NT2/D1 (cell line): ENCODE data around the gene RASEF.
A peak's percentile ranks its signal among the peaks of the same experiment; 100 is the strongest.

Experiments
- DNase-seq: peaks from one replicate; pipeline ENCODE4 v3.0.0-alpha.2; 2011; ENCODE audit warnings: low read depth, low spot score
- H3K27me3 ChIP-seq: 2 replicates; pipeline ENCODE4 v1.6.0; 2011; ENCODE audit warnings: mild to moderate bottlenecking; ENCODE audit not compliant: insufficient read length, insufficient read depth
- H3K36me3 ChIP-seq: 2 replicates; pipeline ENCODE4 v1.6.1; 2011; ENCODE audit warnings: mild to moderate bottlenecking, low read length, mixed read lengths; ENCODE audit not compliant: insufficient read depth, insufficient read length
- H3K4me1 ChIP-seq: 2 replicates; pipeline ENCODE4 v1.5.1; 2011; ENCODE audit not compliant: insufficient read depth, insufficient read length
- H3K4me3 ChIP-seq: 2 replicates; pipeline ENCODE4 v1.5.1; 2011; ENCODE audit warnings: low read depth; ENCODE audit not compliant: insufficient read length
- H3K9ac ChIP-seq: 2 replicates; pipeline ENCODE4 v1.6.0; 2011; ENCODE audit warnings: low read depth; ENCODE audit not compliant: insufficient read length
- H3K9me3 ChIP-seq: 2 replicates; pipeline ENCODE4 v1.5.1; 2011; ENCODE audit warnings: mild to moderate bottlenecking, low read length; ENCODE audit not compliant: insufficient read depth
- SUZ12 ChIP-seq: IDR thresholded peaks from 2 replicates; pipeline ENCODE4 v1.6.1; 2011; ENCODE audit not compliant: insufficient read length, insufficient read depth; ENCODE audit errors: extremely low read depth
- YY1 ChIP-seq: IDR thresholded peaks from 2 replicates; pipeline ENCODE4 v1.6.1; 2011; ENCODE audit not compliant: insufficient read length, insufficient read depth
- ZNF274 ChIP-seq: IDR thresholded peaks from 2 replicates; pipeline ENCODE4 v1.6.1; 2011; ENCODE audit warnings: mild to moderate bottlenecking, low read depth, low read length

Gene RASEF

GRCh38 chr9:82968816-82969215 lies 94.1 kb downstream of the RASEF start:
- no peak overlapping the region for H3K9ac ChIP-seq
- H3K4me1 ChIP-seq: no peaks in the 10 kb centered on the region
- DNase-seq: no peak
- no peaks in the 10 kb centered on the region for H3K27me3 ChIP-seq
- no peaks in the 10 kb centered on the region for H3K36me3 ChIP-seq
- no peak for TF ChIP-seq SUZ12
- TF ChIP-seq YY1: no peak
- TF ChIP-seq ZNF274: no peak
- H3K9me3 ChIP-seq: no peaks in the 10 kb centered on the region
- H3K4me3 ChIP-seq: no peak overlapping the region

DNA sequence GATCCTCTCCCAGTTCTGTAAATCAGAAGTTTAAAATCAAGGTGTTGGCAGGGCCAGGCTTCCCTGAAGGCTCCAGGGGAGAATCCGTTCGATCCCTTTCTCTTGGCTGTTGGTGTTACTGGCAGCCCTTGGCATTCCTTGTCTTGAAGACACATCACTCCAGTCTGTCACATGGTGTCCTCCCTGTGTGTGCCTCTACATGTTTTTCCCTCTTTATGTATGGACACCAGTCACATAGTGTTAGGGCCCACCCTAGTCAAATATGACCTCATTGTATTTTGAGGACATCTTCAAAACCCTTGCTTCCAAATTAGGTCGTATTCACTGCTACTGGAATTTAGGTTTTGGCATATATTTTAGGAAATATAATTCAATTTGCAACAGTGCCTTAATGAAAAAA lies 94.6 kb downstream of the RASEF start:
- DNase-seq: no peak
- no peaks in the 10 kb centered on the region for H3K9me3 ChIP-seq

GRCh38 chr9:82961504-82962125 lies 101.3 kb downstream of the RASEF start:
- Histone ChIP-seq H3K9me3 (no peaks in the 10 kb centered on the region), H3K27me3 (no peaks in the 10 kb centered on the region), H3K9ac (no peak overlapping the region), H3K4me1 (no peaks in the 10 kb centered on the region), H3K36me3 (no peaks in the 10 kb centered on the region), H3K4me3 (no peak overlapping the region)
- peak; percentile 80 for DNase-seq
- no peak for TF ChIP-seq YY1
- TF ChIP-seq SUZ12: no peak
- no peak for TF ChIP-seq ZNF274

More for the DNA sequence above, 94.6 kb downstream of the RASEF start:
- TF ChIP-seq ZNF274 (no peak), SUZ12 (no peak), YY1 (no peak)
- Histone ChIP-seq H3K4me3 (no peak overlapping the region), H3K4me1 (no peaks in the 10 kb centered on the region), H3K36me3 (no peaks in the 10 kb centered on the region), H3K27me3 (no peaks in the 10 kb centered on the region), H3K9ac (no peak overlapping the region)

- H3K4me3 ChIP-seq: no peak overlapping the region
- H3K9me3 ChIP-seq: no peaks in the 10 kb centered on the region
- no peak for DNase-seq
- H3K27me3 ChIP-seq: no peaks in the 10 kb centered on the region
- H3K4me1 ChIP-seq: no peaks in the 10 kb centered on the region
- no peaks in the 10 kb centered on the region for H3K36me3 ChIP-seq
- TF ChIP-seq YY1: no peak
- TF ChIP-seq ZNF274: no peak
- no peak for TF ChIP-seq SUZ12
- no peak overlapping the region for H3K9ac ChIP-seq
Measured at GRCh38 chr9:82957529-82958379, 105.2 kb downstream of the RASEF start.

- H3K4me1 ChIP-seq: no peaks in the 10 kb centered on the region
- H3K4me3 ChIP-seq: no peak overlapping the region
- H3K9me3 ChIP-seq: no peaks in the 10 kb centered on the region
- no peak overlapping the region for H3K9ac ChIP-seq
- TF ChIP-seq ZNF274: no peak
- no peak for TF ChIP-seq SUZ12
- TF ChIP-seq YY1: no peak
- no peak for DNase-seq
- H3K27me3 ChIP-seq: no peaks in the 10 kb centered on the region
- H3K36me3 ChIP-seq: no peaks in the 10 kb centered on the region
Measured at GRCh38 chr9:82949203-82949602, 113.7 kb downstream of the RASEF start.

GRCh38 chr9:82940376-82940775 lies 122.6 kb downstream of the RASEF start:
- Histone ChIP-seq H3K27me3 (no peaks in the 10 kb centered on the region), H3K4me3 (no peak overlapping the region), H3K9ac (no peak overlapping the region), H3K4me1 (no peaks in the 10 kb centered on the region), H3K36me3 (no peaks in the 10 kb centered on the region), H3K9me3 (no peaks in the 10 kb centered on the region)
- DNase-seq: no peak
- TF ChIP-seq YY1 (no peak), ZNF274 (no peak), SUZ12 (no peak)

DNA sequence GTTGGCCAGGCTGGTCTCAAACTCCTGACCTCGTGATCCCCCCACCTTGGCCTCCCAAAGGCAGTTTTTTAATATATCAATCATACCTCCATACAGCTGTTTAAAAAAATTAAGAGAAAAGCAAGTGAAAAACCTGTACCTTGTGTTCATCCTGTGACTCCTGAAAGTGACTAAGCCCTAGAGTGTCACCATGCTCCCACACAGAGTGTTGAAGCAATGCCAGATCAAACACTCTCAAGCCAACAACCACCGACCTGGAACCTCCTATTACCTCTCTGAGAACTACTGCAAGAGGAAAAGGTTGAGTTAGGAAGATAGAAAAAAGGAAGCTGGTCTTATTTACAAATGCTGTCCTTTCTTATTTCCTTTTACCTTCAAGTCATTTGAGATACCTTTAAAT lies 123.5 kb downstream of the RASEF start:
- Histone ChIP-seq H3K27me3 (no peaks in the 10 kb centered on the region), H3K9ac (no peak overlapping the region), H3K4me1 (no peaks in the 10 kb centered on the region), H3K9me3 (no peaks in the 10 kb centered on the region), H3K36me3 (no peaks in the 10 kb centered on the region), H3K4me3 (no peak overlapping the region)
- DNase-seq: no peak
- no peak for TF ChIP-seq YY1
- no peak for TF ChIP-seq SUZ12
- TF ChIP-seq ZNF274: no peak
